Fibroblast of lung (primary cell): Measurements from ENCODE around the gene ARVCF. TPM values are rescaled to one million over a fixed set of nuclear protein-coding genes. Genes with fewer than 3 reads are reported as not detected.
A peak's percentile ranks its signal among the peaks of the same experiment; 100 is the strongest.

Experiments
- DNase-seq, 2 donors: peaks; one replicate each; pipeline versions ENCODE4 v3.0.0 to v3.0.0-alpha.2; 2010; ENCODE audit warnings: low read depth in 2 of 2
- H2AFZ ChIP-seq: 2 replicates; pipeline ENCODE4 v1.5.1; 2012; ENCODE audit warnings: low read length, control low read depth, inconsistent platforms
- H3K27ac ChIP-seq: 2 replicates; pipeline ENCODE4 v1.5.1; 2011; ENCODE audit warnings: low read length, control low read depth; ENCODE audit not compliant: insufficient read depth
- H3K27me3 ChIP-seq: 2 replicates; pipeline ENCODE4 v1.5.1; 2011; ENCODE audit warnings: mild to moderate bottlenecking, low read length; ENCODE audit not compliant: control insufficient read depth, insufficient read depth
- H3K36me3 ChIP-seq: 2 replicates; pipeline ENCODE4 v1.5.1; 2011; ENCODE audit warnings: low read length; ENCODE audit not compliant: control insufficient read depth, insufficient read depth
- H3K4me1 ChIP-seq: 2 replicates; pipeline ENCODE4 v1.5.1; 2011; ENCODE audit warnings: low read length; ENCODE audit not compliant: control insufficient read depth, insufficient read depth; ENCODE audit errors: extremely low read depth
- H3K4me2 ChIP-seq: 2 replicates; pipeline ENCODE4 v1.5.1; 2011; ENCODE audit warnings: low read length, control low read depth; ENCODE audit not compliant: insufficient read depth; ENCODE audit errors: extremely low read depth
- H3K4me3 ChIP-seq, 4 experiments: fragments of 200-600 bp in 1 of 4; sonication (generic) in 1 of 4; replicated peaks in 1 of 4; 2 replicates each; pipeline ENCODE4 v1.5.1; 2011 to 2016; ENCODE audit warnings: low read length in 4 of 4, low read depth in 3 of 4, mild to moderate bottlenecking in 3 of 4, control low read depth in 2 of 4, inconsistent platforms in 1 of 4, mixed read lengths in 1 of 4; ENCODE audit not compliant: insufficient read depth in 1 of 4; ENCODE audit errors: control extremely low read depth in 1 of 4
- H3K79me2 ChIP-seq: 2 replicates; pipeline ENCODE4 v1.5.1; 2012; ENCODE audit warnings: mild to moderate bottlenecking, low read length, inconsistent platforms; ENCODE audit not compliant: control insufficient read depth, insufficient read depth
- H3K9ac ChIP-seq: 2 replicates; pipeline ENCODE4 v1.5.1; 2011; ENCODE audit warnings: mild to moderate bottlenecking, low read length, control low read depth; ENCODE audit not compliant: insufficient read depth
- H3K9me3 ChIP-seq: 2 replicates; pipeline ENCODE4 v1.5.1; 2012; ENCODE audit warnings: low read depth, low read length; ENCODE audit not compliant: control insufficient read depth, insufficient read depth
- H4K20me1 ChIP-seq: 2 replicates; pipeline ENCODE4 v1.5.1; 2011; ENCODE audit warnings: low read length; ENCODE audit not compliant: control insufficient read depth, insufficient read depth; ENCODE audit errors: extremely low read depth
- EZH2 ChIP-seq: IDR thresholded peaks from 2 replicates; pipeline ENCODE4 v1.5.1; 2012; ENCODE audit warnings: low read length, control low read depth, mild to moderate bottlenecking; ENCODE audit errors: missing control alignments
- polyA plus RNA-seq, 2 donors: library from polyadenylated mRNA; depleted of rRNA in 1 of 2; stranded (reverse) in 1 of 2; unstranded in 1 of 2; fragments of >200 nt; gene quantifications; 2 replicates each; pipeline ENCODE4 v1.2.1, GENCODE V29; 2011 to 2012; ENCODE audit warnings: missing spikeins in 1 of 2
- total RNA-seq: library from RNA; depleted of rRNA; stranded (reverse); fragments of >200 nt; gene quantifications from 2 replicates; pipeline ENCODE4 v1.2.1, GENCODE V29; 2014
- TF ChIP-seq, protein P1 (sequence below), 2 donors: IDR thresholded peaks in 1 of 2; conservative IDR thresholded peaks in 1 of 2; 1 replicate in 1 of 2; 2 replicates in 1 of 2; pipeline ENCODE4 v1.5.1; 2011 to 2012; ENCODE audit warnings: low read length in 2 of 2, control low read depth in 1 of 2, inconsistent platforms in 1 of 2, low read depth in 1 of 2, mild to moderate bottlenecking in 1 of 2

ARVCF gene
- total and polyA plus RNA-seq, 2 donors (not counting 1 experiment from before 2014, with no cell fraction given) = 2.0 to 15.7 TPM

DNA sequence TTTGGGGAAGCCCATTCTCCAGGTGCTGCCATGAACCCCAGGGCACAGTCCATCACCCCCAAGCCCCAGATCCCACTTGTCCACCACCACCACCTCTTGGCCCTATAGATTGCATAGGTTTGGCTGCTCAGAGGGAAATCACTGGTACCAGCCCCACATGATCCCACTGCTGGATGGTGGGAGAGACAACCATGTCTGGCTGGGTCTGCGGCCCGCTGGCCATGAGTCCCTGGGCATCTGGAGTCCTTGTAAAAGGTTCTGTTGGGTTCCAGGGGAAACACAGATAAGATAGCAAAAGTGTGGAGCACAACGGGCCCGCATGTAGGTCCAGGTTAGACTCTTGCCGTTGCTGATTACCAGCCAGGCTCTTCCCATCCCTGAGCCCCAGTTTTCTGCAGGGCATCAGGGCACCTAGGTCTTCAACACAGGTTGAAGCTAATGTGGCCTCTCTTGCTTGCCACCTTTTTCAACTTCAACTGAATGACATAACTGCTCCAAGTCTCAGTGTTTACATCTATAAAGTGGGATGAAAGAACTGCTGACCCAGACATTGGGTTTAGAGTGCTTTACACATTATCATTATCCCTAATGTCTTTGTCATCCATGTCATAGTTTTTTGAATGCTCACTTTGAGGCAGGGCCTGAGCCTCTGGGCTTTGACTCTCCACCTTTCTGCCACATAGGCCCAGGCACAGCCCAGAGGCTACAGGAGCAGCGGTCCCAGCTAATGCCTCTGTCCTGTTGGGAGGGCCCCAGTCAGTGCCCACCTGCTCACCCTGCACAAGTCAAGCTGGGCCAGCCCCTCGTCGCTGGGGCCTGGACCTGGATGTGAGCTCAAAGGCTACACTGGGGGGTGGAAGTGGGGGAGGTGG lies 3.3 kb upstream of the ARVCF start:
- peaks cover 2% of the 10 kb centered on the region for H3K4me1 ChIP-seq
- TF ChIP-seq EZH2 = no peak
- H2AFZ ChIP-seq = no peak overlapping the region
- H3K79me2 ChIP-seq = peaks cover 18% of the 10 kb centered on the region
- peak overlapping the region; percentile 97 for H3K4me2 ChIP-seq
- H3K9ac ChIP-seq = no peak overlapping the region
- H3K4me3 ChIP-seq = peak overlapping the region in 2 of 4 experiments; percentile 61 to 63
- H4K20me1 ChIP-seq = no peaks in the 10 kb centered on the region
- H3K27me3 ChIP-seq = peaks cover 12% of the 10 kb centered on the region
- DNase-seq = no peak
- no peak overlapping the region for H3K27ac ChIP-seq
- H3K9me3 ChIP-seq = no peaks in the 10 kb centered on the region
- H3K36me3 ChIP-seq = no peaks in the 10 kb centered on the region

DNA sequence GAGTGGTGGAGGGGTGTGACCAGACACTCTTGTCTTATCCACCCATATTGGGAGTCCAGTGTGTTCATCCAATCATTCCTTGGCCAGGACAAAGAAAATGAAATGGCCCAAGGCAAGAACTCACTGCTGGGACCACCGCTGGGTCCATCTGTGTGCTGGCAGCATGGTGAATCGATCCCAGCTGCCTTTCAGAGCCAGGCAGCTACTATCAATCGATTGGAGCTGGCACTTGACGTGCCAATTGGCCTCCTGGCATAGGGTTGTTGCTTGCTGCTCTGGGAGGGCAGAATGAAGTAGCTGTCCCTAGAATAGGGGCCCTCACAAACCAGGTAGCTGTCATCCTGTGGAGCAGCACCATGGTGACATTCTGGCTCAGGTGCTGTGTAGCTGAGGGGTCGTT lies 1.4 kb upstream of the ARVCF start:
- H3K27ac ChIP-seq = no peak overlapping the region
- no peaks in the 10 kb centered on the region for H3K36me3 ChIP-seq
- H3K9me3 ChIP-seq = no peaks in the 10 kb centered on the region
- DNase-seq = no peak
- no peak overlapping the region for H3K9ac ChIP-seq
- H3K27me3 ChIP-seq = peaks cover 12% of the 10 kb centered on the region
- no peaks in the 10 kb centered on the region for H4K20me1 ChIP-seq
- no peak overlapping the region for H3K4me2 ChIP-seq
- peaks cover 2% of the 10 kb centered on the region for H3K4me1 ChIP-seq
- H3K4me3 ChIP-seq = no peak overlapping the region
- no peak overlapping the region for H2AFZ ChIP-seq
- peaks cover 18% of the 10 kb centered on the region for H3K79me2 ChIP-seq
- TF ChIP-seq EZH2 = no peak
- TF ChIP-seq, protein P1, sequence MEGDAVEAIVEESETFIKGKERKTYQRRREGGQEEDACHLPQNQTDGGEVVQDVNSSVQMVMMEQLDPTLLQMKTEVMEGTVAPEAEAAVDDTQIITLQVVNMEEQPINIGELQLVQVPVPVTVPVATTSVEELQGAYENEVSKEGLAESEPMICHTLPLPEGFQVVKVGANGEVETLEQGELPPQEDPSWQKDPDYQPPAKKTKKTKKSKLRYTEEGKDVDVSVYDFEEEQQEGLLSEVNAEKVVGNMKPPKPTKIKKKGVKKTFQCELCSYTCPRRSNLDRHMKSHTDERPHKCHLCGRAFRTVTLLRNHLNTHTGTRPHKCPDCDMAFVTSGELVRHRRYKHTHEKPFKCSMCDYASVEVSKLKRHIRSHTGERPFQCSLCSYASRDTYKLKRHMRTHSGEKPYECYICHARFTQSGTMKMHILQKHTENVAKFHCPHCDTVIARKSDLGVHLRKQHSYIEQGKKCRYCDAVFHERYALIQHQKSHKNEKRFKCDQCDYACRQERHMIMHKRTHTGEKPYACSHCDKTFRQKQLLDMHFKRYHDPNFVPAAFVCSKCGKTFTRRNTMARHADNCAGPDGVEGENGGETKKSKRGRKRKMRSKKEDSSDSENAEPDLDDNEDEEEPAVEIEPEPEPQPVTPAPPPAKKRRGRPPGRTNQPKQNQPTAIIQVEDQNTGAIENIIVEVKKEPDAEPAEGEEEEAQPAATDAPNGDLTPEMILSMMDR (conservative IDR thresholded peaks at IDR 0.05 in 1 of 2, IDR thresholded peaks at IDR 0.05 in 1 of 2; ENCODE audit: low read depth in 1 of 2, low read length in 2 of 2) = no peak

DNA sequence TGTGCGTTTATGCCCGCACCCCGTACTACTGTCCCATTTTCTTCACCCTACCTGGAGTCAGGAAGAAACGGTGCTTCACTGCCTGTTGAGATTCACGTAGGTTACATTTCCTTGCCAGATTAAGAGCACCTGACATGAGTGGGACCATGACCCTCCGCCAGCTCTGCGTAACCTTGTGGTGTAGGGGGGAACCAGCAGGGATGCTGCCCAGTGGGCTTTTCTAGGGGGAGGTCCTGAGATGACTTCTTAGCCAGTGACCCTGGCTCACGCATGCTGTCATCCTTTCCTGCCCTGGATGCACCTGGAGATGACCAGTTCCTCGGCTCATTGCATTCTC lies 967 bp upstream of the ARVCF start:
- Histone ChIP-seq H3K4me2 (no peak overlapping the region), H3K27ac (no peak overlapping the region), H2AFZ (no peak overlapping the region), H3K36me3 (no peaks in the 10 kb centered on the region), H3K9ac (no peak overlapping the region), H3K9me3 (no peaks in the 10 kb centered on the region), H3K27me3 (peaks cover 12% of the 10 kb centered on the region), H3K79me2 (peaks cover 16% of the 10 kb centered on the region), H4K20me1 (no peaks in the 10 kb centered on the region), H3K4me3 (no peak overlapping the region), H3K4me1 (peaks cover 2% of the 10 kb centered on the region)
- DNase-seq = no peak
- no peak for TF ChIP-seq EZH2
- TF ChIP-seq, protein P1 (conservative IDR thresholded peaks at IDR 0.05 in 1 of 2, IDR thresholded peaks at IDR 0.05 in 1 of 2; ENCODE audit: low read depth in 1 of 2, low read length in 2 of 2) = no peak
